ENCODE measurements around the gene SRCIN1.

The SRCIN1 gene

DNA sequence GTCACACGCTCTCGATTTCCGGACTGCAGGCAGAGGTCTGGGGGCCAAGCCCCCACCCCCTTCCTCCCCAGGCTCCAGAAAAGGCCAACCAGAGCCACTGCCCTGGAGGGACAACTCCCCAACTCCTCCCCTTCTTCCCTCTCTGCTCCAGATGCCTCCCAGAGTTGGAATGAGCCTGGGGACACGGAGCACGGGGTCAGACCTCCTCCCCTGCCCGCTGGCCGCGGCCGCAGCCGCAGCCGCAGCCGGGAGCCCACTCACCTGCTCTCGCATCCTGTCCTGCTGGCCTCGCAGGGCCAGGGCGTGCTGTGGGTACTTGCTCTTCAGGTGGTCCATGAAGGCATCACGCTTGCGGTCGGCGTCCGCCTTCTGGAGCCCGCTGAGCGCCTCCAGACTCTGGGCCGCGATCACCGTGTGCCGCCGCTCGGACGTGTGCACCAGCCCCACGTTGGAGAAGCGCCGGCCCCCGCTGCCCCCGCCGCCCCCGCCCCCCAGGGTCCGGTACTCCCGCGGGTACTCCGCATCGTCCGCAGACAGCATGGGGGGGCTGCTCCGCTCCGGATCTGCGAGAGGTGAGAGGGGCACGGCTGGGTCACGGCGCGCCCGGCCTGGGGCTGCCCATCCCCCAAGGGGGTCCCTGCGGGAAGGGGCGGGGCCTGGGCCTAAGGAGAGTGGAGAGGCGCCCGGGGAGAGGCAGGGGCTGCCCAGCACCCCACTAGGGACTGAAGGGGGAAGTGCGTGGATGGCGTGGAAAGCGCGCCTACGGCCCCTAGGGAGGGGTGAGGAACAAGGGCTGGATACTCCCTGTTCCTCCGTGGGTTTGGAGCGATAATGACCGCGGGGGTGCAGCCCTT is 27.3 kb downstream of the SRCIN1 start:
- peak; percentile 61 for DNase-seq (ENCODE audit: low read depth)

DNA sequence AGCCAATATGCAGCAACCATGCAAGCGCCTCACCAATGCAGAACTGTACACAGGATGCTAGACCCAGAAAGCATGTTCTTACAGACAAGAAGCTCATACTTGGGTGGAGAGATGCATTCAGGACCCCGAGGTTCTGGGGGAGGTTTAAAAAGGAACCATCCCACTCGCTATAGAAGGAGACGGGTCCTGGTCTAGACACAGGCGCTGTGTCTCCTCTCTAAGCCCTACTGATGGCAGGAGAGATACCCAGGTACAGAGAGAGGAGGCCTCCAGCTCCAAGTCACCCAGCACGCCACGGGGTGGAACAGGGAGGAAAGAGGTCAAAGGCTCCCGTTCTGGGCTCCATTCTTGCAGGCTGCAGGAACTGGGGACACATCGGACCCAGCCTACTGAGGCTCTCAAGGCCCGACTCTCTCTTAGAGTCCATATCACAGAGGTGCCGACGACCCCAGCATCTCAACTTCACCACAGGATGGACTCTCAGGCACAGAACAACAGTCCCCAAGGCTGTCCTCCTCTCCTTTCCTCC is 28.0 kb downstream of the SRCIN1 start:
- DNase-seq (ENCODE audit: low read depth) = no peak

DNA sequence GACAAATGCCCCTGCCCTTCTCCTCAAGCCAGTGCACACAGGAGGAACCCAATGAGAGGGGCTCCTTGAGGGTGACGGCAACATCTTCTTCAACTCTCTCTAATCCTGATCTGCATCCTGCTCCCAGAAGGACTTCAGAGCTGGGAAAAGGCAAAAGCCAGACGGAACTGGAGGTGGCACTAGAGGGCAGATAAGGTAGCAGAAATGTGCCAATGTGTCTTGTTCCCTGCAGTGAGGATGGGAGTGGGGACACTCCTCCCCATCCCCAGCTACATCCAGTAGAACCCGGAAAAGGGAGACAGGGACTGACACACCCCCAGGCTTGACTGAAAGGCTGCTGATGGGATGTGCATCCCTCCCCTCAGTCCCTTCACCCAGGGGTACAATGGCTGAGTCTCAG is 28.5 kb downstream of the SRCIN1 start:
- DNase-seq (ENCODE audit: low read depth) = no peak

DNA sequence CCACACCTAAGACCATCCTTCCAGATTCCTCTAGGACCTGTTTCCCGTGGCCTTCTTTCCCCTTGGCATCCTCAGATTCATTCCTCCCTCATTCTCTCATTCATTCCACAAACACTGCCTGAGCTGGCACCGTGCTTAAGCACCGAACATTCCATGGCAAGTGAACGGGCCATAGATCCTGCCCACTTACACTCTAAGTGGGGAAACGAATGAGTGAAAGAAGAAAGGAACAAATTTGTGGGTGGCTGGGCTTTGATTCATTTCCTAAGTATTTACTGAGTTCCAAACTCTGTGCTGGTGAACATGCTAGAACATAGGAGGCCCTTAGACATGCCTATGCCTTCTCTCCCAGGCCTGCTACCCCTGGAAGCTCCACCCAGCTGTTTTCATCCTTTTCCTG is 30.0 kb downstream of the SRCIN1 start:
- peak; percentile 26 for DNase-seq (ENCODE audit: low read depth)

DNA sequence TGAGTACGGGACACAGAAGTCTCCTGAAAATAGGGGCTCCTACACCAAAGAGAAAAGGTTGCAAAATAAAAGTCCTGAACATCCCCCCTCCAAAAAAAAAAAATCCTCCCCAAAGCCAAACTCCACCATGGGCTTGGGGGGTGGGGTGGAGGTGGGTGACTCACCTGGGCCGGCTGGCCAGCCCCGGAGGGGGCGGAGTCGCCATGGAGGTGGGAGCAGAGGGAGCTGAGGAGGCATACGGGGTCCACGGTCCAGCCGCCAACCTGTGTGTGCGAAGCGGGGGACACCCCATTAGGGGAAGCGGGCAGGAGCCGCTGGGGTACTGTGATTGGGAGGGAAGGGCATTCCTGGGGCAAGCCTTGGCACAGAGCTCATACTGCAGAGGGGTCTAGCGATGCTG is 31.0 kb downstream of the SRCIN1 start:
- no peak for DNase-seq (ENCODE audit: low read depth)

DNA sequence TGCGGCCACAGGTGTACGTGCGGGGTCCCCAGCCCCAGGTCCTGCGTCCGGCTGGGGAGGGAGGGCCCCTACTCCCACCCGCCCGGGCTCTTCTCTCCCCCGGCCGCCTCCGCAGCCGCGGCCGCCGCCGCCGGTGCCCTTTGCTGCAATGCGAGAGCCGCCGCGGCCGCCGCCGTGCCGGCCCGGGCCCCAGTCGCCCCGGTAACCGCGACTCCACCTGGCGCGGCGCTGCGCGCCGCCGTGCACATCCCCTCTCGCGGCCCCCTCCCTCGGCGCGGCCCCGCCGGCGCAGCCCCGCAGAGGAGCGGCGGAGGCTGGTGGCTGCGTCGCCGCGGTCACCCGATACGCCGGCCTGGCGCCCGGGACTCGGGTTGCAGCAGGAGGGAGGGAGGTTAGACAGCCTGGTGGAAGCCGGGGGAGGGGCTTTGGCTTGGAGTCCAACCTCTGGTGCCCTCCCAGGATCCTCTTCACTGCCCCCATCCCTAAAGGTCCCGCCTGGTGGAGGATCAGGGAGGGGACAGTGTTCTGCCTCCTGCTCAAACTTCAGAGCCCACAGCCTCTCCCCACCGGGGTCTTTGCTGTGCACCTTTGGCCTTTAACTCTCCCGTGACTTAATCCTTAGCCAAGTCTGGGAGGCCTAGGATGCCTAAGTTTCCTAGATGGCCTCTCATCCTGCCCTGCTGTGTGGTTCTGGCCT is 32.9 kb downstream of the SRCIN1 start:
- DNase-seq (ENCODE audit: low read depth) = no peak

DNA sequence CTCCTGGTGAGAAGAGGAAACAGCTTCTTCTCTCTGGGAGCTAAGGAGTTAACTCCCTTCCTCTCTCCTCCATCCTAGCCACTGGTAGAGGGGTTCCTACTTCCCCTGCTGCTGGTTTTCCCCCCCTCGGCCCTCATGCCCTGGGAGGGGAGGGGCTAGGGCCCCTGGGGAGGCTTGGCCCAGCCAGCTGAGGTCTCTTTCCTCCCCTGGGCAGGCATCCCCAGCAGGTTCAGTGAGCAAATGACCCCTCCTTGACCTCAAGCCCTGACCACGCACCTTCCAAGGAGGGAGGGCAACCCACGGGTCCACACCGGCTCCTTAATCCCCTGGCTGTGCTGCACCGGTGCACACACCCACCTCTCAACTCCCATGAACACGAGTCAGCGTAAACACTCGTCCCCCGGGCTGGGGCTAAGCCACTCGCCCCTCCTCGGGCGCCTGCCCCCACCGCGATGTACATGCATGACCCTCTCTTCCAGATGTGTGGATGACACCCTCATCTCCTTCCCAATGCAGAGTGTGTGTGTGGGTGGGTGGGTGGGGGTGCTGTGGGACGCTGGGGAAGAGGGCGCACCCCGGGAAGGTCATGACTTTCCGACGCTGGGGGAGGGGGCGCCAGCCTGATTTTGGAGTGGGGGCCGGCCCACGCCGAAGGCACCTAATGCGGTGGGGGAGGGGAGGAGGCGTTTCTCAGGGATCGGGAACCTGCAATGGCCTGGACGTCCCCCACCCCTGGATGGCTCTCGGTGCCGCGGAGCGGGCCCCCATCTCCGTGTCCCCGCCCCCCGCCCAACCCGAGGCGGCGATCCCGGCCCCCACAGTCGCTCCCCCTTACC is 33.7 kb downstream of the SRCIN1 start:
- DNase-seq (ENCODE audit: low read depth) = no peak

DNA sequence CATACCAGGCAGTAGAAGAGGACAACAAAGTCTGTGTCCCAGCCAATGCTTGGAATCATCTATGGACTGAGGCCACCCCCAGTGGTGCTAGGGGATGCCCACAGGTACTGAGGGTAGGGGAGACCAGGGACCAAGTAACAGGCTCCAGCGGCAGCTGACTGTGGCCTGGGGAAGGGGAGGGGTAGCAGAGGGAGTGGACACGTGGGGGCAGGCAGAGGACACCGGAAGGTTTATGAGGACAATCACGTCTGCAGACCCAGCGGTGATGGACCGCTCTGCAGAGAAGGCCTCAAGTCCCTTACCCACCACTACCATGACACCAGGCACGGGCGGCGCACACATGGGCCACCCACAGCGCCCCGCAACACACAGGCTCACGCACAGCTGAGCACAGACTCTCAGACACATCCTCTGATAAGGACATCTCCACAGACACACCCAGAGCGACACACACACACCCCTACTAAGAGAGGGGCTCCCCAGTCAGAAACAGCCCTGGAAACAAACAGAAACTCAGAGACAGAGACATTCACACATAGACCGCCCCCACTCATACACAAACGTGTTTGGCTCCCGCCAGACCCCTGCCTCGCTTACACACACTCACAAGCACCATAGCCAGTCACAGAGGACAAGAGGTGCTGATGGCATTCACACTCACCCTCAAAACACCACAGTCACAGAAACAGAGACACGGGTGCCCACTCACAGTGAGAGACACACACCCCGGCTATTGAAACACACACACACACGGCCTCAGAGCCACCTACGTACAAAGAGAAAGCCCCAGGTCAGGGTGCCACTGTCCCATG is 35.8 kb downstream of the SRCIN1 start:
- DNase-seq (ENCODE audit: low read depth) = no peak

DNA sequence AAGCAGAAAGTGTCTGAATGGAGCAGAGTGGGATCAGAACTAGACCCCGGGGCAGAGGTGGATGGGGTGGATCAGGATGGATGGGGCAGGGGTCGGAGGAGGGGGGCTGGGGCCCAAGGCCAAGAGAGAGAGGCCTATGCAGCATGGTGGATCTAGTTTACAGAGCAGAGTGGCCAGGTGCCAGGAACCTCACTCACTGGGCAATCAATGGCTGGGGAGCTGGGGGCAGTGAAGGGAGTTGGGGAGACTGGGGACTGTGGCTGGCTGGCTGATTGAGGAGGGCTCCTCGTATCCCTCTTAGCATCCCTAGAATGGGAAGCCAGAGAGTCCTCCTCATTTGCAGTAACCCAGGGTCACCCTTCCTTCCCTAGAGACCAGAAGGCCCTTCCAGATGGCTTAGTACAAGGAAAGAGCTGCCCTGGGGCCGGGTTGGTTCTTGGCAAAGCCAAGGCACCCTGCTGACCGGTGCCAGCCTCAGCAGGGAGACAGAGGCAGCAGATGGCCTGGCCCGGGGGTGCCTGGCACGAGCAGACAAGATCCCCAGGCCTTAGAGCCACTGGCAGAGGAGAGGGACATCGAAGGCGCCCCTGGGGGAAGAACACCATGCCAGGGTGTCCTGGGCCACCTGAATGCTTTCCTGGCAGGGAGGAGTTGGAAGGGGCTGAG is 36.8 kb downstream of the SRCIN1 start:
- DNase-seq (ENCODE audit: low read depth) = no peak

DNA sequence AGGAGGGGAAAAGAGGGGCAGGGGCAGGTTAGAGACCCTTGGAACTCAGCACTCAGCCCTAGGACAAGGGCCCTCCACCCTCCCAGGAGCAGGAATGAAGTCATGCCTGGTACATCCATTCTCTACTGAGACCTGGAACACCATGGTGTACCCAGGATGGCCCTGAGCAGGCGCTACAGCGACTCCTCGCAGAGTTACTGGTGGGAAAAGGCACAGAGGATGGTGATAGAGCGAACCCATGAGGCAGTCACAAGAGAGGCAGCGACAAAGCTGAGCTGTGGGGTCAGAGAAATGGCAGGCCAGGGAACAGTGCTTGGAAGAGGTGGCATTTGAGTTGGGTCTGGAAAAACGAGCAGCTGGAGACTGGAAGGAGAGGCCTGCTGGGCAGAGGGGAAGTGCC is 37.5 kb downstream of the SRCIN1 start:
- DNase-seq (ENCODE audit: low read depth) = no peak

DNA sequence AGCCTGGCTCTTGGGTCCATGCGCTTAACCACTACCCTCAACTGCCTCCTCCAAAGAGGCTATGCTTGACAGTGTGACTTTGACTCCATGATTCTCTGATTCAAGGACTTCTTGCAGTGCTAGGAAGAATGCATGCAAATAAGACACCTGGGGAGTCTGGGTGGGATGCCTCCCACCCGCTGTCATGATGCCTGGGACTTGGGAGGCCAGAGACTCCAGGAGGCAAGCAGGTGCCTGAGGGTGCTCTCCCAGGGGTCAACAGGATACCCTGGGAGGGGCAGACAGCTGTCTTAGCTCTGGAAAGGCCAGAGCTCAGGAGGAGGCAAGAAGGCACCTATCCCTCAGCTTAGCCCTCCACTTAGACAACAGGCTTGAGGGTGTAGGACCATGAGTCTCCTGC is 38.4 kb downstream of the SRCIN1 start:
- no peak for DNase-seq (ENCODE audit: low read depth)

DNA sequence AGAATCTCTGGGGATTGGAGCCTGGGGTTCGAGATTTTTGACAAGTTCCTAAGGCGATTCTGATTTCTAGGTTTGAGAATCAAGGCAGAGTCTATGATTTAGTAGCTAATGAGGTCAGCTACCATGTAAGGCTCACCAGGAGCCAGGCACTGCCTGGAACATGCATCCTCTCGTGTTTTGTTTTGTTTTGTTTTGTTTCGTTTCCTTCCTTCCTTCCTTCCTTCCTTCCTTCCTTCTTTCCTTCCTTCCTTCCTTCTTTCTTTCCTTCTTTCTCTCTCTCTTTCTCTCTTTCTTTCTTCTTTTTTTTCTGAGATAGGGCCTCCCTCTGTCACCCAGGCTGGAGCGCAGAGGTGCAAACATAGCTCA is 39.1 kb downstream of the SRCIN1 start:
- DNase-seq (ENCODE audit: low read depth) = no peak

DNA sequence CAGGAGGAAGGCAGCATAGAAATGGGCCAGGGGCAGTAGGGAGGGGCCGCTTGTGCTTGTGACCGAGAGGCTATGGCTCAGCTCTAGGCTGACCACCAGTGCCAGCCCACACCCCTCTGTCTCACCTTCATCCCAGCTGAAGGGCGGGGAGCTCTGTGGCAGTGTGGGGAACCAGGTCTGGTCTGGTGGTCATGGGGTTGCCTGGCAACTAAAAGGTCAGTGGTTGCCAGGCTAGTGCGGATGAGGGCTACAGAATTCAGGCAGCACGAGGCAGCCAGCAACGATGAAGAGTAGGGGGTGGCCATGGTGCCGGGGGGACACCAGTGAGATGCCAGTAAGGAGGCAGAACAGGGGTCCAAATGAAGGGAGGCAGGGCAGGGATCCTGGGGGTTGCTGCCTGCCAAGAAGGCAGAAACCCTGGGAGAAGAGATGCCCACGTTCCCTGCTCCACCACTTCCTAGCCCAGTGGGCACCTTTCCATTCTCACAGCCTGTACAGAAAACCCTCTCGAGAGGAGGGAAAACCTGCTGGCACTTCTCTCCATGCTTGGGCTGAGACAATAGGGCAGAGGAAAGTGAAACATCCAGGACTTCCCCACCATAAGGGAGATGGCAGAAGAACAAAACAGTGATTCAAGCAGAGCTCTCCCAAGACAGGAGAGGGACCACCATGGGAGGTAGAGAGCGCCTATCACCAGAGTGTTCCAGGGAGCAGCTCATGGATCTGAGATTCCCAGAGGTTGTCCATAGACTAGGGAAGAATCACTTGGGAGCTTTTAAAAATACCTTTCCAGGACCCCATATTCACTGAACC is 39.7 kb downstream of the SRCIN1 start:
- no peak for DNase-seq (ENCODE audit: low read depth)

DNA sequence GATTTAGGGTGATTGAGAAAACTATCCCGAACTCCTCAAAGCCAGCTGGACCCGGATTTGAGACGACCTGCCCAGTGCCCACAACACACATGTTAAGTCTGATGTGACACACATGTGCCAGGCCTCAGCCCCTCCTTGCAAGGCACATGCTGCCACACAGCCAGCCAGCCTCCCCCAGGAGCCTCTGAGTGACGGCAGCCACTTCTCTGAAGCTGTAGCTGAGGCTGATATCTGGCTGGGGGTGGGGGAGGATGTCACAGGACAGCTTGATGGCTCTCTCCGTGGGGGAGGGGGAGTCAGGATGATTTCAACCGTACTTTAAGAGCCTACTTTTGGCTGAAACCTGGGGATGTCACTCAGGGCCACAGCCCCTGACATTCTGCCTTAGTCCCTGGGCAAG is 40.9 kb downstream of the SRCIN1 start:
- DNase-seq (ENCODE audit: low read depth) = no peak

DNA sequence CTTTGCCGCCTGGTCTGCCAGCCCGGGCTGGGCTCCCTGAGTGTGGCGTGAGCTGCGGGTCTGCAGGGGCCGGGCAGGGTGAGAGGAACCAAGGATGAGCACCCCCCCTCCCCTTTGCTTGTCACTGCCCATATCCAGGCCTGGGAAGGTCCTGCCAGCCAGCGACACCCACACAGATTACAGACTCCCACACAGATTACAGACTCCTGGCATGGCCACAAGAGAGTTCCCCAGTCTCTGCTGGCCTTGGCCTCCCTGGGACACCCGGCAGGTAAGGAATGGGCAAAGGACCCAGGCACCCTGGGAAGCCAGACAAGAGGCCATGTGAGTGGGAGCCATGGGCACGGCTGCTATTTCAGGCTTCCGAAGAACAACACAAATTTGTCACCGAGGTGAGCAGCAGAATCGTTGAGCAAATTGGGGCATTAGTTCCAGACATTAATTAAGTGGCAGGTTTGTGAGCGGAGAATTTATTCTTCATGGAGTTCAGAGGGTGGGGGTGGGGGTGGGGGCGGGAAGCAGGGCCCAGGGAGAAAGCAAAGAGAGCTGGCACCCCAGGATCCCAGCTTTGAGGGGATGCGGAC is 41.4 kb downstream of the SRCIN1 start:
- no peak for DNase-seq (ENCODE audit: low read depth)

DNA sequence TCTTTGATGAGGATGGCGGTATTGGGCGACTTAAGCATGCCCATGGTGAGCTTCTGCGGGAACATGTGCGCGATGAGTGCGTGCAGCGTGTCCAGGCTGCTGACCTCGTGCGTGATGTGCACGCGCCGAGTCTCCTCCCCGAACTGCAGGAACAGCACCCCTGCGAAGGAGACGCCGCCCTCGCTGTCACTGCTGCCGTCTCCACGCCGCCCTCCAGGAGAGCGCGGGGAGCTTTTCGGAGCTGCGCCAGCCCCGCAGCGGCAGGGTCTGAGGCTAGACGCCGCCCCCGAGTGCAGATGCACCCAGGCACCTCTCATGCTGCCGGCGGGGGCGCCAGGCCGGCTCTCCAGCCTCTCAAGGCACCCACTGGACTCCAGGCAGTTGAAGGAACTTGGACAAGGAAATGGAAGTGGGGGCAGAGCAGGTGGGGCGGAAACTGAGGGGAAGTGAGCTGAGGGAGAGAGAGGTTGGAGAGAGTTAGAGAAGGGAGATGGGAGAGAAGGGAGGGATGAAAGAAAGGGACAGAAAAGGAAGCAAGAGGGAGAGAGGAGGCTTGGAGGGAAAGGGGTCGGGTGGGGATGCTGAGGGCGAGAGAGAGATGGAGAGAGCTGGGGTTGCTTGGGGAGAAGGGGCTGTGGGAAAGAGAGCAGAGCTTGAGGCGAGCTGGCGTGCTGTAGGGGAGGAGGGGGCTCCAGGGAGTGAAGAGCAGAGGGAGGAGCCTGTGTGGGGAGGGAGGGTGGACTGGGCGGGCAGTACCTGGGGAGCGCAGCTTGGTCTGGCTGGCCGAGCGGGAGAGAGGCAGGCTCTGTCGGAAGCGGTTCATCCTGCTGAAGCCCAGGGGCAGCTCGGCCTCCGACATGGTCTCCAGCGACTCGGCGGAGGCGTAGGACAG is 42.1 kb downstream of the SRCIN1 start:
- DNase-seq (ENCODE audit: low read depth) = no peak

DNA sequence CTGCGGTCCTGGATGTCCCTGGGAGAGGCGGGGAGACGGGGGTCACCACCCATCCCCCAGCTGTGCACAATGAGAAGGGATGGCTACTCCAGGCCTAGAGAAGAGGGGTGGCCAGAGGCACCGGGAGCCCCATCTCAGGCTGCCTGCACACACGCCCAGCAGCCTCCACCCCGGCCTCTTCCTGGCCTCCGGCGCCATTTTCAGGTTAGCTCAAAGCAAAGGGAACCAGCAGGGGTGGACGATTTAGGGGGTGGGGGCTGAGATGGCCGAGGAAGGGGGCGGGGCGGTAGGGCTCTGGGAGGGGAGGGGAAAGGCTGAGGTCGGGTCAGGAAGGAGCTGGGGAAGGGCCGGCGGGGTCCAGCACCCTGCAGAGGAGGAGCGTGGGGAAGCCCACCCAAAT is 42.8 kb downstream of the SRCIN1 start:
- no peak for DNase-seq (ENCODE audit: low read depth)

DNA sequence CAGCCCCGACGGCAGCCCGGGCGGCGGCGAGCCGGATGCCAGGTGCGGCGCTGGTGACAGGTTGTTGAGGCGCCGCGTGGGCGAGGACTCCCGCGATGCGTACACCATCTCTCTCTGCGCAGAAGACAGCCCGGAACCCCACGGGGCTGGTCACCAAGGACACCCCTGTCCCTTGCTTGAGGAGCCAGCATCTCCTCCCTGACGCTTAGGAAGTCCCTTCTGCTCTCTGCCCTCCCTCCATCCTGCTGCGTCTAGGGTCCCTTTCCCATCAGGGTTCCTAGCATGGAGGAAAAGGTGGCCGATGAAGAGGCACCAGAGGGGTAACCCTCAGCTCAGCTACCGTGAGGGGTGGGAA is 43.6 kb downstream of the SRCIN1 start:
- no peak for DNase-seq (ENCODE audit: low read depth)
